ENCODE data around the gene FMNL1.

Gene FMNL1

DNA sequence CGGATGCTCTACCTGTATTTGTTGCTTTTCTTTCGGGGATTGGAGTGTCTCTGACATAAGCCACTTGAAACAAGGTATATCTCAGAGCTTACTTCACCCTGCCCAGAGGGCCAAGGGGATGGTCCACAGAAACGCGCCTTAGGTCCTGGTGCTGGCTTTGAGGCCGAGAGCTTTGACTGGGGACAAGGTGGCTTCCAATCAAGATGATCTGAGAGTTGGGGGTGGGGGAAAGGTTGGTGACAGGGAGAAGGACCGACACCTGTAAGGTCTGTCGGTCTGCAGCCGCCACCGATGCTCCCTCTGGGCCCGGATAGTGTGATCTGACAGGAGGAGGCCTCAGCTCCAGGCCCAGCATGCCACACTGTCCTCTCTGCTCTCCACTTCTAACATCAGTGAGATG, 62.0 kb downstream of the FMNL1 start:
- DNase-seq, result no peak

DNA sequence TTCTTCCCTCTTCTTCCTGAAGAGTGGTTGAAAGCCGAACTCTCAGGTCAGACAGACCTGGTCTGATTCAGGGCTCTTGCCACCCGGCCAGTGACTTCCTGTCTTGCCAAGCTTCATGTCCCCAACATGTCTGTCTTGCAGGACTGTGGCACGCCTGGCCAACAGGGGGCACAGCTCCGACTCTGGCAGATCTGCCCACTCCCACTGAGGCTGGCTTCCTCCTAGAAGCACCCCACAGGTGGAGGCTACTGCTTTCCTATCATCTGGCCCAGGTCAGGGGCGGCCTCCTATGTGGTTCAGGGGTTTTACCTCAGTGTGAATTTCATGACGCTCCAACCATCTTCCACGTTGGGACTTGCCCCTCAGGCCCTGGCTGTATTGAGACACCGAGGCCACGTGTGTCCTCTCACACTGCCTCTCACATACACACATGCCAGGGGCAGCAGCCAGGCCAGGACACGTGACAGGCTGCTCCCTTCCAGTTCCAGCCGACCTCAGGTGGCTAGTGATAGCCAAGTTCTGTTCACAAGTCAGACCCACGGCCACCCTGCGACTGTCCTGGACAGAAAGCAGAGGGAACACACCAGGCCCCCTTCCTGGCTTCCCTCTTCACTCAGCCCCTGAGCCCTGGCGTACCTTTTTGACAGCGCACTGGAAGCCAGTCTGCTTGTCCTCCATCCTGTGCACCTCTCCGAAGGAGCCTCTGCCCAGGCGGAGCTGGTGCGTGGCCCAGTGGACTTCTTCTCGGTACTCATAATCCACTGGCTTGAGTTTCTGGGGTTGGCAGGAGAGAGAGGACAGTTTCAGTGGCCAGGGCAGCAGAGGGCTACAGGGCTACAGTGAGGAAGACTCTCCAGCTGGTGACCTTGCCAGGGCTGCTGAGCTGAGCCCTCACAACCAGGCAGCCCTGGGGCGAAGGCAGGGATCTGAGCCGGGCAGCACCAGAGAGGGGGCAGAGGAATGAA, 62.8 kb downstream of the FMNL1 start:
- no peak for DNase-seq

DNA sequence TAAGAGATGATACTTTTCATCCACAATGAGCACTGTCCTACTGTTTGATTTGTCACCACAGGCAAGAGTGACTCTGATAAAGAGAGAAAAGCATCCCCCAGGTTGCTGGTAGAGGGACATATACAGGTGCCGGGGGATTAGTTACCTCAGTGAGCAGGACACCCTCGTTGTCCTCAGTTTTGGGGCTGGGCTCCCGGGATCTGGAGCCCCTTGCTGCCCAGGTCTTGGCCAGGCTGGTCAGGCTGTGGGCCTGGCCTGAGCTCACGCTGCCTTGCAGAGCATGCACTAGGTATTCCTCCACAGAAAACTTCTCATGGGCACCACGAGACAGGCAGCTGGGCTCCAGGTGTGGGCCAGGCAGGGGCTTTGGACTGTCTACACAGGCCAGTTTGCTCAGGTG, 64.6 kb downstream of the FMNL1 start:
- no peak for DNase-seq

- no peak for DNase-seq
These were observed 66.1 kb downstream of the FMNL1 start for GRCh38 chr17:45287526-45288500.

DNA sequence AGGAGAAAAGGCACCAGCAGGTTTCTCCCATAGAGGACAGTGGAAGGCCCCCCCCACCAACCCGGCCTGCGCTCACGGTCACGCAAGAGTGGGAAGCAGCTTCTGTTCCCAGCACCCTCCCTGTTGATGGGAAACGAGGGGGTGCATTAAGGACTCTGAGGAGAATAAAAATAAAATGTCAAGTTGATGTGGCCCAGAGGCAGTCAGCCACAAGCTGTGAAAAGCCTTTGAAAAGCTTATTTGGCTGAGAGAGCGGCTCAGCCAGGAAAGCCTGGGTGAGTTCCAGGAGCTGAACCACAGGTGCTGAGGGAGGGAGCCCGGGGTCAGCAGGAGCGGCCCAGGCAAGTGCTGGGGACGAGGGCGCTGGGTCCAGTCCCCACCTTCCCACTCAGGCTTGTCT, 67.1 kb downstream of the FMNL1 start:
- no peak for DNase-seq

- no peak for DNase-seq
These were observed 67.9 kb downstream of the FMNL1 start for GRCh38 chr17:45289301-45290268.

- no peak for DNase-seq
These were observed 68.6 kb downstream of the FMNL1 start for GRCh38 chr17:45290269-45290765.

DNA sequence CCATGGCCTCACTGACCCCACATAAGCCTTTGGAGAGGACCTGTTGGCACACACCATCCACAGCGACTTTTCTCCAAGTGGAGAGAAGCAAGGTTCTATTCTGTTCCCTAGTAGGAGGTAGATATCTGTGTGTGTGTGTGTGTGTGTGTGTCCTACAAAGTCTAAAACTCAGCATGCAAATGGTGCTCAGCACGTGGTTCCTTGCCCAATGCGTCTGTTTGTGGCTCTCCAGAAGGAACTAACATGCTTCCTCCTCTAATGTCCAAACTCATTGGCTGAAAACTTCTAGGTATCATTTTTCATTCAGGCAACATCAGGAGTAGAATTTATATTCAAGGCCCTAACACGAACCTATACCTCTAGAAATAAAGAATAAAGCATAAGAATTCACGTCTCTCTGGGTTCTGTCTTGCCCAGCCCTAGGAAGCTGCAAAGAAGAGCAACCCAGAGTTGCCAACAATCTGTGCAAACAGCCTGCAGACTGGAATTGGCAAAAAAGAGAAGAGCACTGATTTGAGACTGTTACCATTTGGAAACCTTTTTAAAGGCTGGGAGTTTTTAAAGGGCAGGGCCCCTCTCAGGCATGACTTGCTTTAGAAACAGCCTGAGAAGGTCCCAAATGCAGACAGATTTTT, 69.6 kb downstream of the FMNL1 start:
- no peak for DNase-seq

DNA sequence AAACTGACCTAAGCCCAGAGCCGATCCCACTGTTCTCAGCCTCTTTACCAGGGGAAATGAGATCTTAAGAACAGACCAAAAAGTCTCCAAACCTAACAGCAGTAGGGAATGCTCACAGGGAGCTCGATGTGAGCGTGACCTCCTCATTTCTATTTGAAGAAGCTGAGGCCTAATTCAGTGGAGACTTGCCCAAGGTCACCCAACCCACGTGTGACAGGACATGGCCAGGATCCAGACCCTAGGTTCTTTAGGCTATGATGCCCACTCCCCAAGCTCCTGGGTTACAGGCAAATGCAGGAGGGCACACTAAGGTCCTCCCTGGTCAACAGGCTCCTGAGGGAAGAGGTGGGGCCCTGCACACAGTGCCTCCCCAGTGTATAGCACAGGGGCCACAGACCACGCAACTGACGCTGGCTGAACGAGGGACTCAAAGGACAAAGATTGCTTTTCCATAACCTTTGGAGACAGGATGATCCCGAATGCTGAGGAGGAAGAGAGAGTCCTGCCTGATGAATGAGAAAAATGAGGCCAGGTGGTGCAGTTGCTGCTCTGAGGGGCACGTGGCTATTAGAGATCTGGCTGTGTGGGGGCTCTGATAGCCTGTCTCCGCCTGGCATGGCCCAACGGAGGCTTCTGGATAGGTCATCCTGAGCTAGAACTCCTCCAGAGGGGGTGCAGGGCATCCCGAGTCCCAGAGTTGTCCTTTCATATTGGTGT, 71.2 kb downstream of the FMNL1 start:
- no peak for DNase-seq

- DNase-seq, result no peak
These were observed 71.9 kb downstream of the FMNL1 start for GRCh38 chr17:45293413-45294211.

DNA sequence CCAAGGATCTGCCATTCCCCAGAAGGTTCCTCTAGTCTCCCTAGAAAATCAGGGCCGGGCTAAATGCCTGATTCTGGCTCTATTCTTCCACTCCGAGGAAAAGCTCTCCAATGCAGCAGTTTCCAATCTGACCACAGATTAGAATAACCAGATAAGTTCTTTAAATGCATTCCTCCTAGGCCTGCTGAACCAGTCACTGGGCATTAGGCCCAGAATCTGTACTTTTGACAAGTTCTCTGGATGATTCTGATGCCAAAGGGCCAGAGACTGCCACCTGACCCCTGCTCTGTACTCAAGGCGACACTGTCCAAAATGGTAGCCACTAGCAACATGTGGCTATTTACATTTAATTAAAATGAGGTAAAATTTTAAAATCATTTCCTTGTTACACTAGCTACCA, 72.8 kb downstream of the FMNL1 start:
- no peak for DNase-seq

- DNase-seq, result no peak
These were observed 74.5 kb downstream of the FMNL1 start for GRCh38 chr17:45296003-45296832.

GRCh38 chr17:45296833-45297124, 75.1 kb downstream of the FMNL1 start:
- DNase-seq, result no peak

Measured in right kidney (tissue), 1 donor.